B cell (primary cell): ENCODE results near the gene CD300H. TPM values are rescaled to one million over a fixed set of nuclear protein-coding genes. Genes with fewer than 3 reads are reported as not detected.

Source experiments
- ATAC-seq: fragments of 200-7000 bp; cut with Tn5 transposase; one replicate; pipeline ENCODE4 v1.10.0; 2021; ENCODE audit warnings: low read depth, mild to moderate bottlenecking, moderate number of reproducible peaks, moderate library complexity
- CTCF ChIA-PET: fragments of 350-600 bp; sonication (Branson Sonifier 250); formaldehyde crosslinking; loops from one replicate; lab custom pipeline; 2021; ENCODE audit warnings: antibody characterized with exemption, inconsistent platforms; lab: Charles Lee
- POLR2A ChIA-PET: fragments of 350-600 bp; sonication (Branson Sonifier 250); formaldehyde crosslinking; loops from one replicate; lab custom pipeline; 2021; ENCODE audit warnings: antibody characterized with exemption; lab: Charles Lee
- DNase-seq: peaks from one replicate; pipeline ENCODE4 v3.0.0; 2013
- H2AFZ ChIP-seq: 2 replicates; pipeline ENCODE4 v1.6.1; 2012; ENCODE audit warnings: mild to moderate bottlenecking, low read depth, low read length; ENCODE audit not compliant: insufficient read depth, poor library complexity, severe bottlenecking
- H3K27ac ChIP-seq, 2 donors: 1 replicate in 1 of 2; 2 replicates in 1 of 2; pipeline ENCODE4 v1.5.1; 2012 to 2013; ENCODE audit warnings: low read length in 2 of 2, mild to moderate bottlenecking in 2 of 2, moderate library complexity in 1 of 2
- H3K27me3 ChIP-seq, 4 experiments: fragments of 200-600 bp in 1 of 4; sonication (generic) in 1 of 4; replicated peaks in 1 of 4; 1 replicate in 2 of 4; 2 replicates in 2 of 4; pipeline versions ENCODE4 v1.6.1 to v1.7.0; 2013 to 2016; ENCODE audit warnings: low read length in 3 of 4, mild to moderate bottlenecking in 2 of 4, mixed read lengths in 1 of 4, moderate library complexity in 1 of 4; ENCODE audit not compliant: insufficient read depth in 4 of 4, control insufficient read depth in 3 of 4; ENCODE audit errors: control extremely low read depth in 1 of 4
- H3K36me3 ChIP-seq, 2 experiments: replicated peaks in 1 of 2; 1 replicate in 1 of 2; 2 replicates in 1 of 2; pipeline versions ENCODE4 v1.6.1 to v1.7.1; 2013; ENCODE audit warnings: low read length in 1 of 2; ENCODE audit not compliant: insufficient read depth in 2 of 2, control insufficient read depth in 1 of 2; ENCODE audit errors: control extremely low read depth in 1 of 2, extremely low read depth in 1 of 2
- H3K4me1 ChIP-seq, 2 donors: fragments of 200-600 bp in 1 of 2; sonication (generic) in 1 of 2; 1 replicate in 1 of 2; 2 replicates in 1 of 2; pipeline versions ENCODE4 v1.5.1 to v1.6.1; 2013 to 2017; ENCODE audit warnings: low read length in 2 of 2; ENCODE audit not compliant: control insufficient read depth in 2 of 2, insufficient read depth in 2 of 2
- H3K4me2 ChIP-seq: replicated peaks from 2 replicates; pipeline ENCODE3; 2012; ENCODE audit warnings: mild to moderate bottlenecking, low read depth, low read length; ENCODE audit not compliant: poor library complexity, severe bottlenecking
- H3K4me3 ChIP-seq, 5 experiments: fragments of 200-600 bp in 1 of 5; sonication (generic) in 1 of 5; 1 replicate in 3 of 5; 2 replicates in 2 of 5; pipeline versions ENCODE4 v1.5.1 to v1.7.0; 2011 to 2016; ENCODE audit warnings: low read length in 4 of 5, mild to moderate bottlenecking in 4 of 5, low read depth in 2 of 5, control low read depth in 1 of 5, moderate library complexity in 1 of 5; ENCODE audit not compliant: insufficient read depth in 1 of 5; ENCODE audit errors: control extremely low read depth in 1 of 5, extremely low read depth in 1 of 5
- H3K79me2 ChIP-seq: fragments of 200-600 bp; sonication (generic); one replicate; pipeline ENCODE4 v1.6.0; 2016; ENCODE audit warnings: low read length; ENCODE audit not compliant: control insufficient read depth, insufficient read depth
- H3K9ac ChIP-seq: fragments of 200-600 bp; sonication (generic); 2 replicates; pipeline ENCODE4 v1.6.1; 2017; ENCODE audit warnings: mild to moderate bottlenecking, low read length, moderate library complexity
- H3K9me3 ChIP-seq, 3 donors: one replicate each; pipeline versions ENCODE4 v1.6.1 to v1.7.1; 2013; ENCODE audit warnings: low read length in 2 of 3; ENCODE audit not compliant: control insufficient read depth in 2 of 3, insufficient read depth in 1 of 3; ENCODE audit errors: control extremely low read depth in 1 of 3
- H4K20me1 ChIP-seq: 2 replicates; pipeline ENCODE4 v1.6.0; 2012; ENCODE audit warnings: mild to moderate bottlenecking, low read length; ENCODE audit not compliant: insufficient read depth, control insufficient read depth, poor library complexity, severe bottlenecking
- H3K27ac Mint-ChIP-seq: one replicate; pipeline ENCODE4 v1.8.0; 2021; ENCODE audit warnings: mixed read lengths
- H3K27me3 Mint-ChIP-seq: one replicate; pipeline ENCODE4 v1.8.0; 2021; ENCODE audit warnings: mixed read lengths
- H3K4me1 Mint-ChIP-seq: one replicate; pipeline ENCODE4 v1.8.0; 2021; ENCODE audit warnings: mixed read lengths
- H3K4me3 Mint-ChIP-seq: one replicate; pipeline ENCODE4 v1.8.0; 2021; ENCODE audit warnings: mixed read lengths
- H3K9me3 Mint-ChIP-seq: one replicate; pipeline ENCODE4 v1.8.0; 2022; ENCODE audit warnings: mixed read lengths; ENCODE audit not compliant: insufficient read depth
- CTCF ChIP-seq: fragments of 200-600 bp; IDR thresholded peaks from one replicate; pipeline ENCODE4 v1.8.0; 2022; ENCODE audit warnings: antibody characterized with exemption, mild to moderate bottlenecking
- EZH2 ChIP-seq: IDR thresholded peaks from 2 replicates; pipeline ENCODE4 v1.6.1; 2012; ENCODE audit warnings: borderline replicate concordance, low read depth, mild to moderate bottlenecking, moderate library complexity, low read length; ENCODE audit not compliant: insufficient read depth, poor library complexity, severe bottlenecking
- WGBS: methylation state at CpG from one replicate; pipeline ENCODE4 v1.1.5; 2013; ENCODE audit warnings: missing lambda C conversion rate; ENCODE audit not compliant: insufficient coverage; 5-methylcytosine and 5-hydroxymethylcytosine counted together
- intact Hi-C: fragments of 100-400 bp; cut with micrococcal nuclease; formaldehyde crosslinking; loops from one replicate; pipeline ENCODE4 v1.10.0; 2022
- polyA plus RNA-seq: library from polyadenylated mRNA; depleted of rRNA; stranded (reverse); fragments of >200 nt; gene quantifications from 2 replicates; pipeline ENCODE4 v1.2.3, GENCODE V29; 2012
- total RNA-seq, 2 donors: library from RNA; stranded (reverse); fragments of 120-200 nt in 1 of 2; gene quantifications; 1 replicate in 1 of 2; 2 replicates in 1 of 2; pipeline versions ENCODE4 v1.2.3 to v1.2.4, GENCODE V29; 2013 to 2022

The CD300H gene
- total and polyA plus RNA-seq, 2 donors (not counting 1 experiment from before 2014, with no cell fraction given): 0.58 TPM; not detected in 1

- no peak for DNase-seq
- Histone ChIP-seq H3K4me3 (no peak overlapping the region), H3K9ac (no peak overlapping the region), H3K36me3 (no peaks in the 10 kb centered on the region), H2AFZ (no peak overlapping the region), H3K27me3 (peaks cover 0 to 3% (median 0%) of the 10 kb centered on the region in 4 experiments), H3K4me1 (peaks cover 28 to 40% of the 10 kb centered on the region in 2 donors), H3K4me2 (no peak overlapping the region), H3K27ac (no peak overlapping the region), H3K9me3 (peaks cover 0 to 5% (median 0%) of the 10 kb centered on the region in 3 donors), H4K20me1 (no peaks in the 10 kb centered on the region), H3K79me2 (no peaks in the 10 kb centered on the region)
- CTCF ChIA-PET: interaction anchor here (1.6 kb wide), 1 partner anchor 146 kb away, joined by 3 read pairs; no protein-coding TSS in a partner anchor
- TF ChIP-seq CTCF: no peak
- TF ChIP-seq EZH2: no peak
- WGBS: 93% methylated on average over 3 of the region's 11 CpGs
- H3K4me3 Mint-ChIP-seq: no peak overlapping the region
- H3K27ac Mint-ChIP-seq: no peak overlapping the region
- peaks cover 24% of the 10 kb centered on the region for H3K4me1 Mint-ChIP-seq
- no peaks in the 10 kb centered on the region for H3K9me3 Mint-ChIP-seq
- intact Hi-C loops: no loop called here
- POLR2A ChIA-PET: interaction anchor here (0.6 kb wide), 2 partner anchors 27 to 70 kb away, joined by 3 to 5 read pairs; no protein-coding TSS in a partner anchor
- peaks cover 18% of the 10 kb centered on the region for H3K27me3 Mint-ChIP-seq
- ATAC-seq: no peak
Measured at GRCh38 chr17:74524653-74525464, 42.5 kb downstream of the CD300H start.

- no peaks in the 10 kb centered on the region for H3K9me3 Mint-ChIP-seq
- intact Hi-C loops: no loop called here
- H3K27ac ChIP-seq: no peak overlapping the region
- CTCF ChIA-PET: no interaction called here
- DNase-seq: no peak
- ATAC-seq: no peak
- TF ChIP-seq CTCF (no peak), EZH2 (no peak)
- 100% methylated on average over 1 of the region's 3 CpGs for WGBS
- H3K27me3 Mint-ChIP-seq: peaks cover 18% of the 10 kb centered on the region
- H2AFZ ChIP-seq: no peak overlapping the region
- H3K36me3 ChIP-seq: no peaks in the 10 kb centered on the region
- H3K9me3 ChIP-seq: peaks cover 0 to 5% (median 0%) of the 10 kb centered on the region in 3 donors
- no peak overlapping the region for H3K4me3 Mint-ChIP-seq
- H3K27me3 ChIP-seq: peaks cover 0 to 3% (median 0%) of the 10 kb centered on the region in 4 experiments
- H3K4me2 ChIP-seq: no peak overlapping the region
- POLR2A ChIA-PET: interaction anchor here (0.5 kb wide), 1 partner anchor 133 kb away, joined by 8 read pairs; no protein-coding TSS in a partner anchor
- H4K20me1 ChIP-seq: no peaks in the 10 kb centered on the region
- no peak overlapping the region for H3K4me3 ChIP-seq
- no peak overlapping the region for H3K27ac Mint-ChIP-seq
- H3K4me1 ChIP-seq: peaks cover 24 to 30% of the 10 kb centered on the region in 2 donors
- H3K79me2 ChIP-seq: no peaks in the 10 kb centered on the region
- peaks cover 18% of the 10 kb centered on the region for H3K4me1 Mint-ChIP-seq
- no peak overlapping the region for H3K9ac ChIP-seq
Measured at GRCh38 chr17:74523308-74523707, 44.0 kb downstream of the CD300H start.
